Mucosa of descending colon (tissue), 3 donors: Measurements from ENCODE around the gene KLC3. TPM values are rescaled to one million over a fixed set of nuclear protein-coding genes. Genes with fewer than 3 reads are reported as not detected.

ENCODE experiments used
- ATAC-seq: fragments of 200-7000 bp; cut with Tn5 transposase; one replicate; pipeline ENCODE4 v1.9.1; 2020; ENCODE audit warnings: mild to moderate bottlenecking, moderate library complexity
- DNase-seq, 3 donors: peaks; one replicate each; pipeline ENCODE4 v3.0.0-alpha.2; 2020
- H3K36me3 ChIP-seq: fragments of 200-600 bp; one replicate; pipeline ENCODE4 v1.8.0; 2021; ENCODE audit warnings: low read depth, mild to moderate bottlenecking
- H3K4me1 ChIP-seq: fragments of 200-600 bp; one replicate; pipeline ENCODE4 v1.8.0; 2021; ENCODE audit warnings: low read depth, mild to moderate bottlenecking
- H3K4me3 ChIP-seq: fragments of 200-600 bp; one replicate; pipeline ENCODE4 v1.8.0; 2021; ENCODE audit warnings: mild to moderate bottlenecking
- H3K9me3 ChIP-seq: fragments of 200-600 bp; one replicate; pipeline ENCODE4 v1.8.0; 2021; ENCODE audit warnings: mild to moderate bottlenecking
- intact Hi-C, 2 donors: fragments of 100-400 bp; cut with DNase I in 1 of 2; cut with micrococcal nuclease in 1 of 2; formaldehyde crosslinking; loops; one replicate each; pipeline versions ENCODE4 v1.11.0 to v1.11.1; 2022; cut with DNase I, micrococcal nuclease
- total RNA-seq, 3 donors: library from RNA; stranded (reverse); fragmentation: NEBNext Ultra II Directional in 2 of 3; extraction: Animal tissue kit (Norgen Biotek cat#: 25700) in 2 of 3; gene quantifications; one replicate each; pipeline versions ENCODE4 v1.2.1 to v1.2.4, GENCODE V29; 2021 to 2023
- TF ChIP-seq, protein P1 (sequence below): fragments of 200-600 bp; IDR thresholded peaks from one replicate; pipeline ENCODE4 v1.8.0; 2022; ENCODE audit warnings: antibody characterized with exemption, mild to moderate bottlenecking
- donor health status: DM: no; HTN: no; CAD: no; lungs with moderate emphysema.
- donor health status: DM: no; HTN: no; CAD: no.
- donor health status: DM: no; HTN: yes; CAD: no.

The KLC3 gene
- total RNA-seq, 3 donors from 2014 or later: not detected

DNA sequence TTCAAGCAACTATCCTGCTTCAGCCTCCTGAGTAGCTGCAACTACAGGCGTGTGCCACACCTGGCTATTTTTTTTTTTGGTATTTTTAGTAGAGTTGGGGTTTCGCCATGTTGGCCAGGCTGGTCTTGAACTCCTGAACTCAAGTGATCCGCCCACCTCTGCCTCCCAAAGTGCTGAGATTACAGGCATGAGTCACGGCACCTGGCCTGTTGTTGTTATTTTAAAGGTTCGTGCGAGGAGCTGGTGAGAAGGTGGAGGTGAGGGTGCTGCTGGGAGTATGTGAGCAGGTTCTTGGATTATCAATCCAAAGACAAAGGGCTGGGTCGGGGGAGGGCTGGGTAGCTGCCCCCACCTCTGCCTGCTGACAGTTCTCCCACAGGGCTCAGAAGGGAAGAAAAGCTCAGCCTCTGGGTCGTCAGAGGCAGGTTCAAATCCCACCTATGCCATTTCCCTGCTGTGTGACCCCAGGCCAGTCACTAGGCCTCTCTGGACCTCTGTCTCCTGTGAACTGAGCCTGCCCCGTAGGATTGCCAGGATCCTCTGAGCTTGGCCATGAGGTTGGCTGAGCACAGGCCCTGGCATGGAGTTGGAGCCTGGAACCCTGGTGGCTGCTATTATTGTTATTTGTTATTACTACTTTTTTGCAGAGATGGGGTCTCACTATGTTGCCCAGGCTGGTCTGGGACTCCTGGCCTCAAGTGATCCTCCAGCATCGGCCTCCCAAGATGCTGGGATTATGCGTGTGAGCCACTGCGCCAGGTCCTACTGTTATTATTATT lies 19.4 kb upstream of the KLC3 start:
- TF ChIP-seq, protein P1, sequence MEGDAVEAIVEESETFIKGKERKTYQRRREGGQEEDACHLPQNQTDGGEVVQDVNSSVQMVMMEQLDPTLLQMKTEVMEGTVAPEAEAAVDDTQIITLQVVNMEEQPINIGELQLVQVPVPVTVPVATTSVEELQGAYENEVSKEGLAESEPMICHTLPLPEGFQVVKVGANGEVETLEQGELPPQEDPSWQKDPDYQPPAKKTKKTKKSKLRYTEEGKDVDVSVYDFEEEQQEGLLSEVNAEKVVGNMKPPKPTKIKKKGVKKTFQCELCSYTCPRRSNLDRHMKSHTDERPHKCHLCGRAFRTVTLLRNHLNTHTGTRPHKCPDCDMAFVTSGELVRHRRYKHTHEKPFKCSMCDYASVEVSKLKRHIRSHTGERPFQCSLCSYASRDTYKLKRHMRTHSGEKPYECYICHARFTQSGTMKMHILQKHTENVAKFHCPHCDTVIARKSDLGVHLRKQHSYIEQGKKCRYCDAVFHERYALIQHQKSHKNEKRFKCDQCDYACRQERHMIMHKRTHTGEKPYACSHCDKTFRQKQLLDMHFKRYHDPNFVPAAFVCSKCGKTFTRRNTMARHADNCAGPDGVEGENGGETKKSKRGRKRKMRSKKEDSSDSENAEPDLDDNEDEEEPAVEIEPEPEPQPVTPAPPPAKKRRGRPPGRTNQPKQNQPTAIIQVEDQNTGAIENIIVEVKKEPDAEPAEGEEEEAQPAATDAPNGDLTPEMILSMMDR: no peak

DNA sequence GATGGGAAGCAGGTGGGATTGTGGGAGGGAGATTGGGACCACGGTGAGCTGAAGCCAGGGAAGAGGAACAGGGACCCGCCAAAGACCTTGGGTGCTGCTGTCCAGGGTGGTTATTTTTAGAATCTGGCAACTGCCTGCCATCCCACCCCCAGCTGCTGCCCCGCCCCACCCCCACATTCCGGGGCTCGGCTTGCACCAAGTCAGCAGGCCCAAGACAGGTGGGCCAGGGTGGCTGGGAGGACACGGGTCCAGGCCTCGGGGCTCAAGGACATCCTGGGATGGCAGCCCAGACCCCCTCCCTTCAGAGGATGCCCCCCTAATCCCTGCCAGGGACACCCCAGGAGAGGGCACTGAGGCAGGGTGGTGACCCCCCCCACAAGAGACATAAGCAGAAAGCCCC lies 18.7 kb upstream of the KLC3 start:
- Histone ChIP-seq H3K9me3 (no peaks in the 10 kb centered on the region), H3K4me1 (no peaks in the 10 kb centered on the region), H3K4me3 (no peak overlapping the region), H3K36me3 (no peaks in the 10 kb centered on the region)
- DNase-seq (no peak), ATAC-seq (no peak)
- intact Hi-C loops: no loop called here
- TF ChIP-seq, protein P1: no peak

More for the DNA sequence above, 19.4 kb upstream of the KLC3 start:
- no peaks in the 10 kb centered on the region for H3K9me3 ChIP-seq
- H3K36me3 ChIP-seq: no peaks in the 10 kb centered on the region
- no peak for DNase-seq
- H3K4me3 ChIP-seq: no peak overlapping the region
- no peak for ATAC-seq
- intact Hi-C loops: no loop called here
- no peaks in the 10 kb centered on the region for H3K4me1 ChIP-seq

DNA sequence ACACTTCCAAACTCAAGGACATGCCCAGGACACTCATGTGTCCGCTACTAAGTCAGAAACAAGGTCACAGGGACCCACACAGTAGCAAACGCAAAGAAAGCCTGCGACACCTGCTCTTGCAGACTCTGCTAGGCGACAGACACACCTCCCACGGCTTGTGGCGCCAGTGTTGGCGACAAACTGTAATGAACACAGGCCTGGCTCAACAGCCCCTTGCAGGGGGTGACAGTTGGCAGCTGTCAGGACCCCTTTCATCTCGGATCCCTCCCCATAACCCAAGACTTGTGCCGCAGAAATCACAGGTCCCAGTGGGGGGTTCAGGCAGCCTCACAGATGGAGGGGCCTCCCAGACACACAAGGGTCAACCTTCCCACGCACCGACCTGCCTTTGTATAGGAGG lies 18.2 kb upstream of the KLC3 start:
- ATAC-seq: no peak
- TF ChIP-seq, protein P1: no peak

DNA sequence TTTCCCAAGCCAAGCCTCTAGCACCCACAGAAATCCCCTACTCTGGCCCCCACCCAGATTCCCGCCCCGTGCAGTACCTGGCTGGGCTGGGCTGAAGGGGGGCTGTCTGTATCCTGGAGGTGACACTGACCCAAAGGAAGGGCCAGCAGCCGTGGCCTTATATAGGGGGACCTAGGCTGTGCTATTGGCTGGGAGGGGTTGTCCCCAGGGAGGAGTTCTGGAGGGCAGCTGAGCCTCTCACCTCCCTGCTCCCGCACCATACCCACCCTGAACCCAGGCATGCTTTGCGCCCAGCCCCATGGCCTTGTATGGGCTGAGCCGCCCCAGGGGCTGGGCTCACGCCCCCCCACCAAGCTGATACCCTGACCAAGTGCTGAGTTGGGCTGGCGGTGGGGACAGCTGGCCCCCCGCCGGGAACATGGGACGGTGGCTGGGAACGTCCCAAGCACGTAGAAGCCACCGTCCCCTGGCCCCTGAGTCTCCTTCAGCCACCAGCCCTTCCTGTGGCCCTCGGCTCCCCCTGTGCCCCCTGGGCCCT lies 17.7 kb upstream of the KLC3 start, which contains the start of gene CKM:
TSS of gene CKM (minus strand) at position 132 of the 538 bp plus-strand sequence. CDS start 3,162 bp downstream, outside the sequence.
- H3K4me1 ChIP-seq: no peaks in the 10 kb centered on the region
- intact Hi-C loops: no loop called here
- no peaks in the 10 kb centered on the region for H3K36me3 ChIP-seq
- no peak within 1 kb of the TSS for H3K4me3 ChIP-seq
- TF ChIP-seq, protein P1: no peak
- H3K9me3 ChIP-seq: no peaks in the 10 kb centered on the region
- ATAC-seq: no peak
- DNase-seq: no peak

More for the DNA sequence above, 18.2 kb upstream of the KLC3 start:
- Histone ChIP-seq H3K4me1 (no peaks in the 10 kb centered on the region), H3K9me3 (no peaks in the 10 kb centered on the region), H3K4me3 (no peak overlapping the region), H3K36me3 (no peaks in the 10 kb centered on the region)
- DNase-seq: no peak
- intact Hi-C loops: no loop called here

DNA sequence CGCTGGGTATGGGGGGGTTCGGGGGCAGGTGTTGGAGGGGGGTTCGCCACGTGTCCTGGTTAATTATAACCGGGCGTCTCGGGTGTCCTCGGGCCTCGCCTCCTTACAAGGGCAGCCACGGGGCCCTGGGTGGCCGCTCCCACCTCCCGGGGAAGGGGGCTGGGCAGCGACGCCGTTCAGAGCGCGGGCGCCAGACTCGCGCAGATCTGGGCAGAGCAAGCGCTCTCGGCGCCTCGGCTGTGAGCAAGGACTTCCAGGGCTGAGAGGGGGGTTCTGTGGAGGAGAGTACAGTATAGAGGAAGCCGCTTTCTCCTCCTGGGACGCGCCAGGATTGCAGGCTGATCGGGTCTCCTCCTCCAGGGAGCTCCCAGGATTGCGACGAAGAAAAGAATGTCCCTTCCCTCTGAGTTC lies 16.9 kb upstream of the KLC3 start:
- no peaks in the 10 kb centered on the region for H3K4me1 ChIP-seq
- TF ChIP-seq, protein P1: no peak
- H3K36me3 ChIP-seq: no peaks in the 10 kb centered on the region
- no peak overlapping the region for H3K4me3 ChIP-seq
- no peaks in the 10 kb centered on the region for H3K9me3 ChIP-seq
- ATAC-seq: peak; percentile 14
- intact Hi-C loops: no loop called here
- no peak for DNase-seq
